ENCODE measurements around the gene KCTD7.
"Not testable (repeated sequence)": the region's sequence is repeated elsewhere in the genome, so short reads cannot be mapped to it uniquely, and the experiment has no call there.

Gene KCTD7

DNA sequence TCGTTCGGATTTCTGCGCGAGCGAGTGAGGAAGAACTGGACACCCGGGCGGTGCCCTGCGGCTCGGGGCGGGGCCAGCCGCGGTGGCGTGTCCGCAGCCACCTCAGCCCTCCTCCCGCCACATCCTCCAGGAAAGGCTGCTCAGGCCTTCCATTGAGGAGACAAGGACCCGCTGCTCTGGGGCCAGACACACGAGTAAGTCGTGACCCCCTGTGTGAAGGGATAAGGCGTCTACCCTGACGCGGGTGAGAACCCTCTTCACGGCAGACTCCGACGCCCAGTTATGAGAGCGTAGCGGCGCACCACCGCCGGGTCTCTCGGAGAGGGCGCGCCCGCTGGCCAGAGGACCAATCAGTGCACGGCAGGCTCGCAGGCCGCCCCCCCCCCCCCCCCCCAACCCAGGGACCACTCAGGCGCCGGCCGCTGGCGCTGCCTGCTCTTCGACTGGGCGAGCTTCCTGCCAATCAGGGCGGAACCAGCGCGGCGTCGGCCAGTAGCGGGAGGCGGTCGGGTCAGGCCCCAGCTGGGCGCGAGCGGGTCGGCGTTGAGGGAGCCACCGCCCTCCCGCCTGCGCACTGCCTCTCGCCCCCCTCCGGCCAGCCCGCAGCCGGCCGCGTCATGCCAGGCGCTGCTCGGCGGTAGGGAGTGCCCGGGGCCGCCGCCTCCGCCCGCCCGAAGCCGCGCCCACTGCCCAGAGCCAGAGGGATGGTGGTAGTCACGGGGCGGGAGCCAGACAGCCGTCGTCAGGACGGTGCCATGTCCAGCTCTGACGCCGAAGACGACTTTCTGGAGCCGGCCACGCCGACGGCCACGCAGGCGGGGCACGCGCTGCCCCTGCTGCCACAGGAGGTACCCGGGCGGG, at the start of gene KCTD7:
Gene KCTD7 (plus strand): TSS at position 521 of the 861 bp plus-strand sequence. CDS start 184 bp downstream, at position 705.
- DNase-seq: peak; percentile 99

DNA sequence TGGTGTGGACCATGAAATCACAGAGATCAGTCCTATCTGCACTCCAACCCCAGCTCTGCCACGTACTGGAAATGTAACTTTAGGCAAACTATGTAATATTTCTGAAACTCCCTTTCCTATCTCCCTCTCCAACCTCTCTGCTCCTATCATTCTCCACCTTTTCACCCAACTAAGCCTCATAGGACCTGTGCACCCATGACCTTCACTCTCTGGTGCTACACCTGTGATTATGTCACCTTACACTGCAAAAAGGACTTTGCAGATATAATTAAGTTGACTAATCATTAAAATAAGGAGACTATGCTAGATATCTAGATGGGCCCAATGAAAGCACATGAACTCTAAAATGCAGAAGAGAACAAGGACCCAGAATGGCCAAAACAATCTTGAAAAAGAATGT, 48.3 kb upstream of the KCTD7 start:
- DNase-seq: not testable (repeated sequence)

DNA sequence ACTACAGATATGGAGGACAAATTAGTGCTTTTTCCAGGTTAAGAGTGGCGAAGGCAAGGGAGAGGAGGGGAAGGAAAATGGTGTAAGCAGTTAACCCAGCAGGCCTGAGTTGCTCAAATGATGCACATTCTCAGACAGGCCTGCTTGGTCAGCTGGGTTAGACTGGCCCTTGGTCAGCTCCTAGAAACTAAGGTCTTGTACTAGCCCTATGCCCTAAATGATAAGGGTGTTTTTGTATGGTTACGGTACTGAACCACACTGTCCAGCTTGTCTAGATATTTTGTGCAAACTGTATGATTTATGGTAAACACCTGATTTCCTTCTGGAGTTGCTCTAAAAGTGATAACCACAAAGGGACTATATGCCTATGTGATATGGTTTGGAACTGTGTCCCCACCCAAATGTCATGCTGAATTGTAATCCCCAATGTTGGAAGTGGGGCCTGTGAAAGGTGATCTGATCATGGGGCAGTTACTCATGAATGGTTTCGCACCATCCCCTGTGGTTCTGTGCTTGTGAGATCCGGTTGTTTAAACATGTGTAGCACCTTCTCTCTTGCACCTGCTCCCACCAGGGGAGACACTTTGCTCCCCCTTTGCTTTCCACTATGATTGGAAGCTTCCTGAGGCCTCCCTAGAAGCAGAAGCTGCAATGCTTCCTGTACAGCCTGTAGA, 45.7 kb upstream of the KCTD7 start:
- not testable (repeated sequence) for DNase-seq

DNA sequence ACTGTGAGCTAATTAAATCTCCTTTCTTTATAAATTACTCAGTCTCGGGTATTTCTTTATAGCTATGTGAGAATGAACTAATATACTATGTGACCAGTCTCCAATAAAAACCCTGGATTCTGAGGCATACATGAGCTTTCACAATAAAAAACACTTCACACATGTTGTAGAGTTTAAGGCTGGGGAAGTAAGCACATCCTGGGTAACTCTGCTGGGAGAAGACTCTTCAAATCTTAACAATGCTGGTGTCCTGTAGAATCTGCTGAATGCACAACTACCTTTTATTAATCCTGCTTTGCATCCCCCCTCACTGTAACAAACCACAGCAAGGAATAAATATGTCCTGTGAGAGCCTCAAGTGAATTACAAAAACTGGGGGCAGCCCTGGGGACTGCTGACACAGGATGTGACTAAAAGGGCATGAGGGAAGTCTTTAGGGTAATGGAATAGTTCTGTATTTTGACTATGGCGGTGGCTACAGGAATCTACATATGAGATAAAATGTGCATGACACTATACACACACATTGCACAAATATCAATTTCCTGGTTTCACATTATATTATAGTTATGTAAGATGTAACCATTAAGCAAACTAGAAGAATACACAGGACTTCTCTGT, 45.1 kb upstream of the KCTD7 start:
- no peak for DNase-seq

DNA sequence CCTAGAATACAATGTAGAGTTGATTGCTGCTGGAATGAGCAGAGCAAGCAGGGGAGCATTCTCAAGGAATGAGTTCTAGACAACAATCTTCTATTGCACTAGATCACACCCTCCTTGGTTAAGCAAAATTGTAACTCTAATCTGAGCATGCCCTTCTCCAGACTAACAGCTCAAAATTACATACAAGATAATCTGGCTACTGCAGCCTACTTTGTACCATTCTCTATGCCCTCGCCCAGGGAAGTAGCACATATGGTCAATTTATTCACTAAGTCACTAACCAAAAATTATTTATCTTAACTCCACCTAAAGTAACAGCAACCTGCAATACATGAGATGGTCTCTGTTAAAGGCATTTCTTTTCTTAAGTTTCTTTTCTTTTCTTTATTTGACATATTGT, 42.5 kb upstream of the KCTD7 start:
- DNase-seq: no peak

DNA sequence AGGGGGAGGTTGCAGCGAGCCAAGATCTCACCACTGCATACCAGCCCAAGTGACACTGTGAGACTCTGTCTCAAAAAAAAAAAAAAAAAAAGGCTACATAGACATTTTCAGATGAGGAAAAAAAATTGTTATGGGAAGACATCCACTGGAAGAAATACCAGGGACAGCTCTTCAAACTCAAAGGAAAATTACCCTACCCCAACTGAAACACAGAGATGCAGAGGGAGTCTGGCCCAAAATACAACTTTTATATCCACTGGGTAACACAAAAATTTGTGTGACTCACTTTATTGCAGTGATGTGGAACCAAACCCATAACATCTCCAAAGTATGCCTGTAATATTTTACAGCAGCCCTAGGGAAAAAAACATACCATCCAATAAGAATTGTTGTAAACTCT, 40.5 kb upstream of the KCTD7 start:
- DNase-seq: not testable (repeated sequence)

DNA sequence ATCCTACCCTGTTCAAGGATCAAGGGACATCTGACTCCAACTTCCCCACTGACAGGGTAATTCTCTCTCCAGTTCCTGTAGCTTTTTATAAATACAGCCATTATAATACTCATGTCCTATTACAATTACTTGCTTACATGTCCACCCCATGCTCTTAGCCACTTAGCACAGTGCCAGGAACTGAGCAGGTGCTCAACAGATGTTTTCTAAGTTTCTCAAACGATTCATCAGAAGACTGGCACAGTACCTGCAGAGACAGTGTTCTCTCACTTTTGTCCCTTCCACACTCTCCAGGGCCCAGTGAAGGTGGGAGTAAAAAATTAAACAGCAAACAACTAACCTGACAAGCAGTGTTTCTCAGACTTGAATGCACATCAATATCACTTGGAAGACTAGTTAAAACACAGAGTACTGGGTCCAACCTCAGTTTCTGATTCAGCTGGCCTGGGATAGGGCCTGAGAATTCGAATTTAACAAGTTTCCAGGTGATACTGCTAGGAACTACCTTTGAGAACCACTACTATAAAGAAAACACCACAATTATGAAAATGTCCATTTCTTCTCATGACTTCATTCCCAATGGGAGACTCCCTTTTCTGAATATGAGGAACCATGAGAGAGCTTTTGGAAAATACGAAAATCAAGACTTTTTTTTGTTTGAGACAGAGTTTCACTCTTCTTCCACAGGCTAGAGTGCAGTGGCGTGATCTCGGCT, 39.7 kb upstream of the KCTD7 start:
- DNase-seq: not testable (repeated sequence)

DNA sequence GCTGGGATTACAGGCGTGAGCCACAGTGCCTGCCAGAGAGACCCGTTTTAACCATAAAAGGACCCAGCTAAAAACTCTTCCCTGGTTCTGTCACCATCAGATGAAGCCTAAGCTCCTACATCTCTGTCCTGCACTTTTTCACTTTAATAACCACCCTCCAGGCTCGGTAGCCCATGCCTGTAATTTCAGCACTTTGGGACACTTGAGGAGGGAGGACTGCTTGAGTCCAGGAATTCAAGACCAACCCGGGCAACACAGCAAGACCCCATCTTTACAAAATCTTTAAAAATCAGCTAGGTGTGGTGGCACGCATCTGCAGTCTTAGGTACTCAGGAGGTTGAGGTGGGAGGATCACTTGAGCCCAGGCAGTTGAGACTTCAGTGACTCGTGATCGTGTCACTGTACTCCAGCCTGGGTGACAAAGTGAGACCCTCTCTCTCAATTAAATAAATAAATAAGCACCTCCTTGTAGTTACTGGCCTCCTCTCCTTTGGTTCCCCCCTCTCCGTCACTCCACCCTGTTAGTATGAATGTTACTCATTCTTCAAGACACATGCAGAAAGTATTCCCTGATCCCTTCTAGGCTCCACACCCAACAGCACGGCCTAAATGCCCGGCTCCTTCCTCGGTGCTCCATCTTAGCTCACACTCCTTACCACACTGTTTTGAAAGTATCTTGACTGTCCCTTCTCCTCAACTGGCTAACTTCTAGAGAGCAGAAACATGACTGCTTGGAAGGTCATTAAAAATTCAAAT, 38.2 kb upstream of the KCTD7 start:
- not testable (repeated sequence) for DNase-seq

DNA sequence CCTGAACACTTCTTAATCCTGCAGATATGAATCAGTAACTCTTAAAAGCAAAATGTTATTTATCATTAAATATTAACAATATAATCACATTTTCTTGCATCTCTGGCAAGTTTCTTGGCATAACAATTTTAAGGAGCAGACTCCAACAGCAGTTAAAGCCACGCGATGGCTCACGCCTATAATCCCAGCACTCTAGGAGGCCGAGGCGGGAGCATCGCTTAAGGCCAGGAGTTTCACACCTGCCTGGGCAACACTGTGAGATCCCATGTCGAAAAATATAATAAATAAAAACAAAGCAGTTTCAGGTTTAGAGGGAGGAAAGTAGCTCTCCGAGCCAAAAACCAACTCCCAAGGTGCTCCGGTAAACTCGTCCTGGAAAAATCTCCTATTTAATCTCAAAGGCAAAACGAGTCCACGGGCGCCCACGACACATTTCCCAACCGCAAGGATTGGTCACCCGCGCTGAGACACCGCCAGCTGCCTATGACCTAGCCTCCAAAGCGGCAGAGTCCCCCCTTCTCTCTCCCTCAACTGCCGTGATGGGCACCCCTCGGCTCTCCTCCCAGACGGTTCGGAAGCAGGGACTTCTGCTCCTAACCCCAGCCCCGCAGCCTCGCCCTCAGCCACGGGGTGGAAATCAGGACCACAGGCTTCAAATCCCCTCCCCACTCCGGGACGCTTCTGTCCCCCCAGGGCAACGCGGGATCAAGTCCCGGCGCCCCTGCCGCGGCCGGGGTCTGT, 37.5 kb upstream of the KCTD7 start:
- DNase-seq: peak; percentile 27

DNA sequence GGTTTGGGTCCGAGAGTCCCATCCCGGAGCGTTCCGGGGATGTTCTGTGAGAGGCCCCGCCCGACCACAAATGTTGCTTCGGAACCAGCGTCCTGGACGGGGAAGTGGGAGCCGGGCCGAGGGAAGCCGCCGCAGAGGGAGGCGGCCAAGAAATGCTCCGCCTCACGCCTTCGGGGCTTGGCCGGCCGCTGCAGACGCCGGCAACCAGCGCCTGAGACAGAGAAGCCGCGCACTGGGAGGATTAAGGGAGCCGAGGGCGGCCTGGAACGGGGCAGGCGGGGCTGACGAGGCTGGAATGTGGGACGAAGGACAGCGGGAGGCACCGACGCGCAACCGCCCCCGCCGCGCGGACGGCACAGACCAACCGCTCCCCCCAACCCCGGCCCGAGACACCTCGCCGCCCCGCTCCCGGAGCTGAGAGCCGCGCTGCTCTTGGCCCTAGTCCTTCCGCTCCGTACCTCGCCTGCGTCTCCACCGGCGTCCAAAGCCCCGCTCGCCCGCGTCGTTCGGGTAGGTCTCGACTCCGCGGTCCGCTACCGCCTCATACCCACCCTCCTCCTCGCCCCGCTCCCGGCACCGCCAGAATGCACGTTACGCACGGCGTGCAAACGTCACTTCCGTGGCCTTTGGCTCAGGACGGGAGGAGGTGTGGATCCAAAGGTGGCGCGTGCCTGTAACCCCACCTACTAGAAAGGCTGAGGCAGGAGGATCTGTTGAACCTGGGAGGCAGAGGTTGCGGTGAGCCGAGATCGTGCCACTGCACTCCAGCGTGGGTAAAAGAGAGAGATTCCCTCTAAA, 36.7 kb upstream of the KCTD7 start:
- DNase-seq: peak; percentile 97

DNA sequence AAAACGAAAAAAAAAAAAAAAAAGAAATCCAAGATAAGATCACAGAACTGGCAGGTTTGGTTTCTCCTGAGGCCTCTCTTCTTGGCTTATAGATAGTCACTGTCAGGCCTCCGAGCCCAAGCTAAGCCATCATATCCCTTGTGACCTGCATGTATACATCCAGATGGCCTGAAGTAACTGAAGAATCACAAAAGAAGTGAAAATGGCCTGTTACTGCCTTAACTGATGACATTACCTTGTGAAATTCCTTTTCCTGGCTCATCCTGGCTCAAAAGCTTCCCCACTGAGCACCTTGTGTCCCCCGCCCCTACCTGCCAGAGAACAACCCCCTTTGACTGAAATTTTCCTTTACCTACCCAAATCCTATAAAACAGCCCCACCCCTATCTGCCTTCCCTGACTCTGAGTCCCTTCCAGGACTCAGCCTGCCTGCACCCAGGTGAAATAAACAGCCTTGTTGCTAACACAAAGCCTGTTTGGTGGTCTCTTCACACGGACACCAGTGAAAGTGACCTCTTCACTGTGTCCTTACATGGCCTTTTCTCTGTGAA, 36.0 kb upstream of the KCTD7 start:
- not testable (repeated sequence) for DNase-seq

DNA sequence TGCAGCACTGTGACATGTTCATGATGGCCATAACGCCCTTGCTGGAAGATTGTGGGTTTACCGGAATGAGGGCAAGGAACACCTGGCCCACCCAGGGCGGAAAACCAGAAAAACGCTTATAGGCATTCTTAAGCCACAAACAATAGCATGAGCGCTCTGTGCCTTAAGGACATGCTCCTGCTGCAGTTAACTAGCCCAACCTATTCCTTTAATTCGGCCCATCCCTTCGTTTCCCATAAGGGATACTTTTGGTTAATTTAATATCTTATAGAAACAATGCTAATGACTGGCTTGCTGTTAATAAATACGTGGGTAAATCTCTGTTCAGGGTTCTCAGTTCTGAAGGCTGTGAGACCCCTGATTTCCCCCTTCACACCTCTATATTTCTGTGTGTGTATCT, 34.6 kb upstream of the KCTD7 start:
- not testable (repeated sequence) for DNase-seq

DNA sequence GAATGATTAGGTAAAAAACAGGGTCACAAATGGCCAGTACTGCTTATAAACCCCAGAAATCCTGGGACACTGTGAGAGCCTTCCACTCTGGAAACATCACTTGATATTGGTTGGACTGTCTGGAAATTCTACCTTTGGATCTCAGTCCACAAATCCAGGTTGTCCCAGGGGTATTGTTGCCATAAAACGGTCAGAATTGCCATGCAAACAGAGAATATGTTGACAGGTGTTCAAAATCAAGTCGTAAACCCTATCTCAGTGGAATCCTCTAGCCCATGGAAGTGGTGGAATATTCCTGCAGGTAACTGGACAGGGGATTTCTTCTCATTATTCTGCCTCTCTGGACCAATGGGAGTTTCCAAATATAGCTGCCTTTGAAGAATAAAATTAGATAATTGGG, 31.2 kb upstream of the KCTD7 start:
- DNase-seq: no peak

DNA sequence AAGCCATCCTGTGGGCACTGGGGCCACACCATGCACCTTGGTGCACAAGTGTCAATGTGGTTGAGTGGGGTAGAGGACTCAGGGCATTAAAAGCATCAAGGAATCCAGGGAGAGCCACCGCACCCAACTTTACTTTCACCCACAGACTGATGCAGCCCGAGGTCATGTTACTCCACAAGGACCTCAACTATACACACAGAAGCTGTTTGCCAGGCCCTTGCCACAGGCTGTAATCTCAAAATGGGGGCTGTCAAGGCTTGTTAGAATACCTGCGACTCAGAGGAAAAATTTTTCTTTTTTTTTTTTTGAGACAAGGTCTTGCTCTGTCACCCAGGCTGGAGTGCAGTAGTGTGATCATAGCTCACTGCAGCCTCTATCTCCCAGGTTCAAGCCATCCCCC, 26.5 kb upstream of the KCTD7 start:
- no peak for DNase-seq

DNA sequence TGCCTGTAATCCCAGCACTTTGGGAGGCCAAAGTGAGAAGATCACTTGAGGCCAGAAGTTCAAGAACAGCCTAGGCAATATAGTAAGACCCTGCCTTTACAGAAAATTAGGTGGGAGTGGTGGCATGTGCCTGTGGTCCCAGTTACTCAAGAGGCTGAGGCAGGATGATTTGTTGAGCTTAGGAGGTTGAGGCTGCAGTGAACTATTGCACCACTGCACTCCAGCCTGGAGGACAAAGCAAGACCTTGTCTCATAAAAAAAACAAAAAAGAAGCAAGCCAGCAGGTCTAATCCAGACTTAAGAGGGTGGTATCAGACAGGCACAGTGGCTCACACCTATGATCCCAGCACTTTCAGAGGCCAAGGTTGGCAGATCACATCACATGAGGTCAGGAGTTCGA, 24.5 kb upstream of the KCTD7 start:
- DNase-seq: no peak

DNA sequence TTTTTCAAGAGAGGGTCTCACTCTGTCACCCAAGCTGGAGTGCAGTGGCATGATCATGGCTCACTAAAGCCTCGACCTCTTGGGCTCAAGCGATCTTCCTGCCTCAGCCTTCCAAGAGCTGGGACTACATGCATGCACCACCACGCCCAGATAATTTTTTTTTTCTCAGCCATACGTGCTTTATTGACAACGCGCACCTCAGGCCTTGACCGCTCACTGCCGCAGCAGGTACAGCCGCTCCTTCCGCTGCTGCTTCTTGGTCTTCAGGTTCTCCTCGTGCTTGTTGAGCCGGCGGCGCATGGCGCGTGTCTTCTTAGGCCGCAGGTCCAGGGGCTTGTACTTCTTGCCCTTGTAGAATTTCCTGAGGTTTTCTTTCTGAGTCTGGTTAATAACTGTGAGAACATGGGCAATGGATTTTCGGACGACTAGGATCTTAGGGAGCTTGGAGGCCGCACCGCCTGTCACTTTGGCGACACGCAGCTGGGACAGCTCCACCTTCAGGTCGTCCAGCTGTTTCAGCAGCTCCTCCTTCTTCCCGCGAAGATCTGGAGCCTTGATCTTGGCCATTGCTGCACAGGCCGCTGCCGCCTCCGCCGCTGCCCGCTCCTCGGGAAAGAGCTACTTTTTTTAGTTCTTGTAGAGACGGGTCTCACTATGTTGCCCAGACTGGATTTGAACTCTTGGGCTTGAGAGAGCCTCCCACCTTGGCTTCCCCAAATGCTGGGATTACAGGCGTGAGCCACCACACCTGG, 22.0 kb upstream of the KCTD7 start:
- DNase-seq: not testable (repeated sequence)

DNA sequence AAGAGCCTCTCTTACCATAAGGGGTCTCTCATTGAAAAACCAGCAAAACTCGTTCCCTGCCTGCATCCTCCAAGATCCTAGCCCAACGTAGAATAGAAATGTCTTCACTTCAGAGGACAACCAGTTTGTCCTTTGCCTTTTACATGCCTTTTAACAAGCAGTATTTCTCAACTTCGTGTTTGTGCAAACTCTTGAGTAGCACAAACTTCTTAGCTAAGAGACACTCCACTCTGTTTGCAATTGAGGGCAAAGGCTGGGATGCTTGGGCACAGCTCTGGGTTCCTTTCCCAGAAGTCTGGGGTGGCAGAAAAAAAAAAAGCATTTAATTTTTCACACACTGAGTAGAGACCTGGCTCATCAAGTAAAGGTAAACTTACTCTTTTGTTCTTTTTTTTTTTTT, 19.5 kb upstream of the KCTD7 start:
- DNase-seq: no peak

DNA sequence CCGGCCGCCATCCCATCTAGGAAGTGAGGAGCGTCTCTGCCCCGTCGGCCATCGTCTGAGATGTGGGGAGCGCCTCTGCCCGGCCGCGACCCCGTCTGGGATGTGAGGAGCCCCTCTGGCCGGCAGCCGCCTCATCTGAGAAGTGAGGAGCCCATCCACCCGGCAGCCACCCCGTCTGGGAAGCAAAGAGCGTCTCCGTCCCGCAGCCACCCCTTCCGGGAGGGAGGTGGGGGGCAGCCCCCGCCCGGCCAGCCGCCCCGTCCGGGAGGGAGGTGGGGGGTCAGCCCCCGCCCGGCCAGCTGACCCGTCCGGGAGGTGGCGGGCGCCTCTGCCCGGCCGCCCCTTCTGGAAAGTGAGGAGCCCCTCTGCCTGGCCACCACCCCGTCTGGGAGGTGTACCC, 14.1 kb upstream of the KCTD7 start:
- DNase-seq: not testable (repeated sequence)

DNA sequence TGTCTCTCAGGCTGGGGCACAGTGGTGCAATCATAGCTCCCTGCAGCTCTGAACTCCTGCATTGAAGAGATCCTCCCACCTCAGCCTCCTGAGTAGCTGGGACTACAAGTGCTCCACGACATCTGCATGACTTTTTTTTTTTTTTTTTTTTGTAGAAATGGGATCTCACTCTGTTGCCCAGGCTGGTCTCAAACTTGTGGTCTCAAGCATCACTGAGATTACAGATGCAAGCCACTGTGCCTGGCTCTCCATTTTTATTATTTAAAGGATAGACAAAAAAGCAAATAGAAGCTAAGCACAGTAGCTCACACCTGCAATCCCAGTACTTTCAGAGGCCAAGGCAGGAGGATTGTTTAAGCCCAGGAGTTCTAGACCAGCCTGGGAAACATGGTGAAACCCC, 13.0 kb upstream of the KCTD7 start:
- no peak for DNase-seq

DNA sequence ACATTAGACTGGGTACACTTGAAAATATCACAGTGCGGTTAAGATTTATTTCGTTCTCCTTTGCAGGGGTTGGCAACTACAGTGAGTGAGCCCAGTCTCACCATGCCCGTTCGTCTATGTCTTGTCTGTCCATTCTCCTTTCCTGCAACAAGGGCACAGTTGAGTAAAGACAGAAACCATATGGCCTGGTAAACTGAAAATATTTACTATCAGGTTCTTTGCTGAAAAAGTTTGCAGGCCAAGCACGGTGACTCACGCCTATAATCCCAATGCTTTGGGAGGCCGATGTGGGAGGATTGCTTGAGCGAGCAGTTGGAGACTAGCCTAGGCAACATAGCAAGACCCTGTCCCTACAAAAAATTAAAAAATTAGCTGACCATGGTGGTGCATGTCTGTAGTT, 11.4 kb upstream of the KCTD7 start:
- DNase-seq: no peak
